ENCODE data around the gene USP20.
"Not testable (repeated sequence)": the region's sequence is repeated elsewhere in the genome, so short reads cannot be mapped to it uniquely, and the experiment has no call there.

USP20 gene

DNA sequence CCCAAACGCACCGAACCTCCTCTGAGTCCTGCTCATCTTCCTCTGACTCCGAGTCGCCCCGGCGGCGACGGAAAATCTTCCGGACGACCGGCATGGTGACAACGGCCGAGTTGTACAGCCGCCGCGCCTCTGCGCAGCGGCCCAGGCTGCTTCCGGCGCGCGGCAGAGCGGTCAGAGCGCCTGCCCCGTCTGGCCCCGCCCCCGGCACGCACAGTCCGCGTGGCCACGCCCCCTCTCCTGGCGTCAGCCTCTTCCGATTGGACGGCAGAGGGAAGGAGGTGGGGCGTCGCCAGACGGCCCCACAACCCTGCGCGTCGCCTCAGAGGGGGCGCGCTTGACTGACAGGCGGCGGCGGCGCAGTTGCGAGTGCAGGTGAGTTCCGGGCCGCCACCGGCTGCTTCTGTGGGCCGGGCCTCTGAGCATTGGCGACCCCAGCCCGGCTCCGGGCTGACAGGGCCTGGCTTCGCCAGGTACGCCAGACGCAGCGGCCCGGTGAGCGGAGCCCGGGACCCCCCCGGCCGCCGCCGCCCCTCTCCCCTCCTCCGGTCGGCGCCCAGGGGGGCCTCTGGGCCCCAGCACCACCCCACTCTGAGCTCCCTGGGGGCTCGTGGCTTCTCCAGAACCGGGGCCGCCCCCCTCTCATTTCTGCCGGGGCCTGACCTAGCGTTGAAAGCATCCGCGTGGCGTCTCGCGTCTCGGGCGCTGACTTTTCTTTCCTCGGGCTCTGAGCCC lies at the start of gene USP20, which contains the start of gene C9orf78:
USP20 (plus strand) TSS at position 331 of the 732 bp plus-strand sequence. CDS start 17,098 bp downstream, outside the sequence.
C9orf78 (minus strand) TSS at position 148 of the 732 bp plus-strand sequence; CDS start at position 94, 54 bp downstream.
- DNase-seq (ENCODE audit: low read depth in 2 of 2): peak; percentile 84

DNA sequence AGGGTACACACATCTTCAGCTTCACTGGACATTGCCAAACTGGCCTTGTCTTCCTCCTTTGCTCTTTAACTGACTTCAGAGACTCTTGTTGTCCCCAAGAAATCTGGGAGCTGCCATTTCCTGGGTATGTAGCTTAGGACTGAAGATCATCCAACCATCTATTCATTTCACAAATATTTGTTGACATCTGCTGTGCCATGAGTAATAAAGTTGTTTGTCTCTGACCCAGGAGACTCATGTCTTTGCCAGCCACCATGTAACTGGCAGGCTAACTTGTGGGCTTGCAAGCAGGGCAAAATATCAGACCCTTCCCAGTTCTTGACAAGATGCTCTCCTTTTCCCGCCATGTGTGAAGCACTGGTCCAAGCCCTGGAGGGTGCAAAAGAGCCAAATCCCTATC lies 49.4 kb upstream of the USP20 start:
- no peak for DNase-seq (ENCODE audit: low read depth in 2 of 2)

DNA sequence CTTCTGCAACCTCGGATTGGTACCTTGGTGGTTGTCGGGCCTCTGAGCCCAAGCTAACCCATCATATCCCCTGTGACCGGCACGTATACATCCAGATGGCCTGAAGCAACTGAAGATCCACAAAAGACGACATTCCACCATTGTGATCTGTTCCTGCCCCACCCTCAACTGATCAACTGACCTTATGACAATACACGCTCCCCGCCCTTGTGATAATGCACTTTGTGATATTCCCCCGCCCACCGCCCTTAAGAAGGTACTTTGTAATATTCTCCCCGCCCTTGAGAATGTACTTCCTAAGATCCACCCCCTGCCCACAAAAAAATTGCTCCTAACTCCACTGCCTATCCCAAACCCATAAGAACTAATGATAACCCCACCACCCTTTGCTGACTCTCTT lies 48.8 kb upstream of the USP20 start:
- DNase-seq (ENCODE audit: low read depth in 2 of 2): no peak

DNA sequence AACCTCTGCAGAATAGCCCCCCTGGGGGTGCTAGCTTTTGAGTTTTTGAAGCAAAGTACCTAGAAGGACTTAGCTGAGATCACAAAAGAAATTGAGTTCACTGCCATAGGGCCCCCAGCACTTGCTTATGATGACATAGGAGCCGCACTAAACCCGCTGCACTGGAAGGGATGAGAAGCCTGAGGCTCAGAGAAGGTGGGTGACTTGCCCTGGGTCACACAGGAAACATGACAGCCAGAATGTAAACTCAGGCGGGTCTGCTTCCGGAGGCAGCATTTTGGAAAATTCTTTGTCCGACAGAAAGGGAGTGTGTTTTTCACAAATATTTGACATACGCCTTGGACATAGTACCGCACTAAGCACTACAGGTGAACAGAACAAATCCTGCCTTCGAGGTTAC lies 40.7 kb upstream of the USP20 start:
- DNase-seq (ENCODE audit: low read depth in 2 of 2): no peak

DNA sequence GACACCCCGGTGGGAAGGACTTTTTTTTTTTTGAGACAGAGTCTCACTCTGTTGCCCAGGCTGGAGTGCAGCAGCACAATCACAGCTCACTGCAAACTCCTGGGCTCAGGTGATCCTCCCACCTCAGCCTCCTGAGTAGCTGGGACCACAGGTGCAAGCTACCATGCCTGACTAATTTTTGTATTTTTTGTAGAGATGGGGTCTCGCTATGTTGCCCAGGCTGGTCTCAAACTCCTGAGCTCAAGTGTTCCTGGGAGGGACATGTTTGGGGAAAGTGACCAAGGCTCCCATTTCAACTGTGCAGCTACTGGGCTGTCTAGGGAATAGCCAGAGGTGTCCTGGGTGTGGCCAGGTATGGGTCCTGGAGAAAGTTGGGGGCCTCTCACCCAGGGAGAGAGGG lies 39.2 kb upstream of the USP20 start:
- not testable (repeated sequence) for DNase-seq (ENCODE audit: low read depth in 2 of 2)

DNA sequence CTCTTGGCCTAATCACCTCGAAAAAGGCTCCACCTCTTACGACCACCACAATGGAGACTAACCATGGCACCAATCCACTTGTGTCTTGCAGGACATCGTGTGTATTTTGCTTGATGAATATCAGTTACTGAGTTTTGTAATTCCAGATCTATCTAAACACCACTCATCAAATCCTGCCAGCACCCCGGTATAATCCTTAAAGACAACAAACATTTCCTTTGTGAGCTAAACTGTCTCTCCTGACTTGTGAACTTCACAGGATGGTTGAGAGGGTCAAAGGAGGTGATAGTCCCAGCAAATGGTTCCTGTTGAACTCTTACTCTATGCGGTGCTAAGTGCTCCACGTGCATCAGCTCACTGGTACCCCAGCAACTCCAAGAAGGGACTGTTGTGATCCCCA lies 36.3 kb upstream of the USP20 start:
- no peak for DNase-seq (ENCODE audit: low read depth in 2 of 2)

DNA sequence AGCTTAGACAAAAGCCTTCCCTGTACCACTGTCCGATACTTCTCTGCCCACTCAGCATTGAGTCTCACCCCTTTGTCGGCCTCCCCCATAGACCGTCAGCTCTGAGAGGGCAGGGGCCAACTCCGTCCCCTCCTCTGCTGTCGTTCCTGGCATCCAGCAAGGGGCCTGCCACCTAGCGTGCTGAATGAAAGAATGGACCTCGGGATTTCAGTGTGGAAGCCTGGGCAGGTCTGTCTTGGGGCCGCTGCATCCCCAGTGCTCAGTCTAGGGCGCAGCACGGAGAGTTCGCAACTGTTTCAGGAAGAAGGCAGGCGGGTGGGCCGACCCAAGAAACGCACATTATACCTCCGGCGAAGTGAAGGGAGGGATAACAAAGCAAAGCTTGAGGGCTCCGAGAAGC lies 33.8 kb upstream of the USP20 start:
- no peak for DNase-seq (ENCODE audit: low read depth in 2 of 2)

DNA sequence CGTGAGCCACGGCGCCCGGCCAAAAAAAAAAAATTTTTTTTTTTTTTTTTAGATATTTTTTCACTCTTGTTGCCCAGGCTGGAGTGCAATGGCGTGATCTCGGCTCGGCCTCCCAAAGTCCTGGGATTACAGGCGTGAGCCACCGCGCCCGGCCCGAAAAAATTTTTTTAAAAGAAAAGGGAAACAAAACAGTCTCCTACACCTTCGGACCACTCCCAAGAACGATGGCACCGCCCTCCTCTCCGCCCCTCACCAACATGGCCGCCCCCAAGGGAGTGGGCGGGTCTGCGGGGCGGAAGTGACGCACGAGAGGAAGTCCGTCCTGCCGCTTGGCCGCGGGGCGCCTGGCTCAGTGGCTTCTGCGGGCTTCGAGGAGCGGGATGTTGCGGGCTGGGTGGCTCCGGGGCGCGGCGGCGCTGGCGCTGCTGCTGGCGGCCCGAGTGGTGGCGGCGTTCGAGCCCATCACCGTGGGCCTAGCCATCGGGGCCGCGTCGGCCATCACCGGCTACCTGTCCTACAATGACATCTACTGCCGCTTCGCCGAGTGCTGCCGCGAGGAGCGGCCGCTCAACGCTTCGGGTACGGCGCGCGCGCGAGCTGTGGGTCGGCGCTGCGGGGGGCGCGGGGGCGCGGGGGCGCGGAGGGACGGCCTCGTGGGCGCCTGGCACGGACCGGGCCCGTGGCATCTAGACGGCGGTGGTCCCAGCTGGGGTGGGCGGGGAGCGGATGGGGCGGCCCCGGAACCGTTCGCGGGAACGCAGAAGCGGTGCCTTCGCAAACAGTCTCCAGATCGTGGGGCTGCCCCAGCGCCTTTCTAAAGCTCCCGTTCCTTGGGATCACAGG lies 32.2 kb upstream of the USP20 start, which contains the start of gene TOR1B:
TOR1B (plus strand) TSS at position 352 of the 843 bp plus-strand sequence; CDS start at position 381, 29 bp downstream.
- DNase-seq (ENCODE audit: low read depth in 2 of 2): peak; percentile 87 to 89

DNA sequence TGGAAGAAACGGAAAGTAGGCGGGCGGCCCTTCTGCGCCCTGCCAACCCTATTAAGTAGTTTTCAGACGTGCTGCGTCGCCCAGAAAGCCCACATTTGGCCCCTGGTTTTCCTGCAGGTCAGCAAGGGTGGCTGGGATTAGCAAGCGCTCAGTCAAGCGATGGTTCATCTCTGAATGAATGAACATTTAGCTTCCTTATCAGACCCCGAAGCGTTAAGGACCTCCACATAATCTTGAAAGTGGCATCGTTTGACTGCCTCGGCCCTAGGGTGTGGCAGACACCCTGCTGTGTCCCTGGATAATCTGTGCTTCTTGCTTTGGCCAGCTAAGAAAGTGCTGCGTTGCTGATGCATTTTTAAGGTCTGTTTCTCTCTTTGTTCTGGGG lies 31.6 kb upstream of the USP20 start:
- no peak for DNase-seq (ENCODE audit: low read depth in 2 of 2)

DNA sequence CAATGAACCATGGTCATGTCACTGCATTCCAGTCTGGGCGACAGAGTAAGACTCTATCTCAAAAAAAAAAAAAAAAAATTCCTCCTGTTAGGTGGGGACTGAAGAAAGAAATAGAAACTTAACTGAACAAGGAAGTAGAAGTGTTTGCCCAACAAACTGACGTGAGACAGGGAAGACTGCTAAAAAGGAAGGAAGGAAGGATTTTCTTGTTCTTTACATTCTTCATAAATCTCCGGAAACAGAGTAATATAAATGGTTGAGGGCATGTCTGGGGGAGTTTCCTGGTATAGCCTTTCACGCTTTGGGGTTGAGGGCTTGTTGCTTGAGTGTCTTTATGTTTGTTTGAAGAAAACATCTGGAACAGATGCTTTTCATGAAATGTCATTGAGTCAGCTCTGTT lies 29.2 kb upstream of the USP20 start:
- DNase-seq (ENCODE audit: low read depth in 2 of 2): no peak

DNA sequence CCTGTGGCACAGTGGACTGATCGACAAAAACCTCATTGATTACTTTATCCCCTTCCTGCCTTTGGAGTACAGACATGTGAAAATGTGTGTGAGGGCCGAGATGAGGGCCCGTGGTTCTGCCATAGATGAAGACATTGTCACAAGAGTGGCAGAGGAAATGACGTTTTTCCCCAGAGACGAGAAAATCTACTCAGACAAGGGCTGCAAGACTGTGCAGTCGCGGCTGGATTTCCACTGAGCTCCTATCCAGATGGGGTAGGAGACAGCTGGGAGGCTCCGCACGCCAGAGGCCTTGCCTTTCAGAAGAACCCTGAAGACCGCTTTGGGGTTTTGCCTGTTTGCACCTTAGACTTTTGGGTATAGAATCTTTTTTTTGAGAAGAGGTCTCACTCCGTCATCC lies 25.9 kb upstream of the USP20 start:
- DNase-seq (ENCODE audit: low read depth in 2 of 2): no peak

DNA sequence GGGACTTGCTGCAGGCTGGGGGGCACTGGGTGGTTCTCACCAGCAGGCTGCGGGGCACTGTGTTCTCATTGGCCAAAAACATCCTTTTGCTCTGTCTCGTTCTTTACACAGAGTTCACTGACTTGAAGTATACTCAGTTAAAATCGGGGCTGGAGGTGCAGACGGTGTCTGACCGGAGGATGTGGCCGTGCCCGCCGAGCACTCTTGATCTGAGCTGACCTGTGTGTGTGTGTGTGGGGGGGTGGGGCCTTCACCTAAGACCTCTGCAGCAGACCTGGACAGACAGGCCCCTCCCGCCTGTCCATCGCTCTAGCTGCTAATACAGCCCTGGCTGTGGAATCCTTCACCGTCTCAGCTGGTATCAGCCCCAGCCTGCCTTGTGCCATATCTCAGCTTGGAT lies 25.1 kb upstream of the USP20 start:
- no peak for DNase-seq (ENCODE audit: low read depth in 2 of 2)

DNA sequence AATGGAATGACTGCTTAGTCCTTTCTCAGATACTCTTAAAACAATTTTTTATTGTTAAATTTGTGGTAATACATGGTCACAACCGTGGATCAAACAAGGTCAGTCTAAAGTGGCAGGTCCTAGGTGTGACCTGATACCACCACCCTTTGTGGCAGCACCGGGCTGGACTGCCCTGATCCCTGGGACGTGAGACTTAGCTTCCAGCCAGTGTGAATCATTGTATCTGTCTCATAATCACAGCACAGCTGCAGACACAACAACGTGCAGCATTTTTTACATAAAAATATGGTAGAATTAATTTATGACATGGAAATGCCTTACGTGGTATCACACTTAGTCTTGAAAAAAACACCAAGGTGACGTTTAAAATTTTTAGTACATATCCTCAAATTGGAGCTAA lies 24.5 kb upstream of the USP20 start:
- no peak for DNase-seq (ENCODE audit: low read depth in 2 of 2)

DNA sequence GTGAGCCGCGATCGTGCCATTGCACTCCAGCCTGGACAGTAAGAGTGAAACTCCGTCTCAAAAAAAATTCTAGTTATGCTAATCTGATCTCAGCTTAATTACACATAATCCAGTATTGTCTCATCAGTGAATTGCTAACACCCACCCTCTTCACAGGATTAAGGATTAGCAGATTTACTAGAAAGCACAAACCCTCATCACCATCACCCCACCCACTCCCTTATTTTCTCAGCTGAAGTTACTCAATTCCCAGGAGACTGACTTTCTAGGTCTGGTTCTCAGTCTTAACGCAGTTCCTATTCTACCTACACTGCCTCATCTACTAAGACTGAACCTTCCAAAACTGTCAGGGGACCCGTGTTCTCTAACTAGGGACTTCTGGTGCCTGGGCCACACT lies 23.3 kb upstream of the USP20 start:
- no peak for DNase-seq (ENCODE audit: low read depth in 2 of 2)

DNA sequence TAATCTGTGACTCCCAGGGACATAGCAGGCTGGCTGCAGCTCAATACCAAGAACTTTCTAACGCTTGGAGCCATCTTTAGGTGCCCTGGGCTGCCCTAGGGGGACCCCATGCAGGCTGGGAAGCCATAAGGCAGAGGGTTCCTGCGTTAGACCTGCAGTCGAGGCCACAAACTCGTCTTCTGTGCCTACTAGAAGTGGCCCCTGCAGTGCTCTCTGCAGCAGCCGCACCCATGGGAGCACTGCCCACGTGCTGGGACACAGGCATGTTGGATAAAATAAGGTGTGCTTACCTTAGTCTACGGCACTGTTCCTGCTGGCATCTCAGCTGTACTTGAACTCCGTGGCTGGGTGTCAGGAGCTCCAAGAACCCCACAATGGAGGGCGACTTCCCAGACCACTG lies 22.9 kb upstream of the USP20 start:
- DNase-seq (ENCODE audit: low read depth in 2 of 2): no peak

DNA sequence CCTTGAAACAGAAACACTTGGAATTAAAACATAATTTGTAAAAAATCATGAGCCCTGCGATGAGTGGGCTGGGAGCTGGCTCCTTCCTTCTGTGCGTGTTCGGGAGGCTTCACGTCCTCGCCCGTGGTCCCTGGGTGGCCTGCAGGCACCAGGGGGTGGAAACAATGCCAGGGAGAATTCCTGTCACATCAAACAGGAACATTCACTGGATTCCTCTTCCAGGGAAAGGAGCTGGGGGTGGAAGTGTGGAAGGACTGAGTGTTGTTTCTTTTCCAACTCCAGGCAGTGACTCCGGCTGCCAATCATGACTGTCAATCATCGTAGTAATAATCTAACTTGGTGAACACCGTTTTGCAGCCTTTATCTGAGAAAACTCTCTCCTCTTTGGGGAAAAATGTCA lies 21.6 kb upstream of the USP20 start:
- no peak for DNase-seq (ENCODE audit: low read depth in 2 of 2)

DNA sequence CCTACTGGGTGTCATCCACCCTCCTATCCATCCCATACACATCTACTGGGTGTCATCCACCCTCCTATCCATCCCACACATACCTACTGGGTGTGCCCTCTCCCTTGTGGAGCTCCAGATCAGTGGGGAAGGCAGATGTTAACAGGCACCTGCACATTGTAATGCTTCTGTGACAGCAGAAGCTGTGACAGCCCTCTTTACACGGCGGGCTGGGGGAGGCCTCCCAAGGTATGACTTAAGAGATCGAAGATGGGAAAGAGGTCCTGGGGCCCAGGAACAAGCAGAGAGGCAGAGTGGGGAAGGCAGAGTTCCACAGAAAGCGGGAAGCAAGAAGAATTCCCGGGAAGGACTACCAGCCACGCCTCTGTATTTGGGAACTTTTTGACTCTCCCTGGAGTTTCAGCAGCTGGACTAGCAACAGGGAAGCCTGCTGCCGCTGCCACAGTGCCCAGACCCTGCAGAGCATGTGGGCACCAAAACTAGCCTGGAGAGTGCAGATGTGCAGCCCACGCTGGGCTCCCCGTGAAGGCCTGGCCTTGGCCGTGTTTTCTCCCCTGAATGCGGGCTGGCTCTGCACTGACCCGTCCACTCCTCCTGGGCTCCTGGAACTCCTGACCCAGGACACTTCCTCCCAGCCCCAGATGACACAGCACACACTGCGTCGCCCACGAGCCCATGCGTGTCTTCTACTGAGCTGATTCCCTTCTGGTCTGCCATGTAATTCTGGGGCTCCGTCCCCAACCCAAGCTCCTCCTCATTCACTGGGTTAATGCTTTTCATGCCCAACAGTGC lies 20.6 kb upstream of the USP20 start:
- DNase-seq (ENCODE audit: low read depth in 2 of 2): no peak

DNA sequence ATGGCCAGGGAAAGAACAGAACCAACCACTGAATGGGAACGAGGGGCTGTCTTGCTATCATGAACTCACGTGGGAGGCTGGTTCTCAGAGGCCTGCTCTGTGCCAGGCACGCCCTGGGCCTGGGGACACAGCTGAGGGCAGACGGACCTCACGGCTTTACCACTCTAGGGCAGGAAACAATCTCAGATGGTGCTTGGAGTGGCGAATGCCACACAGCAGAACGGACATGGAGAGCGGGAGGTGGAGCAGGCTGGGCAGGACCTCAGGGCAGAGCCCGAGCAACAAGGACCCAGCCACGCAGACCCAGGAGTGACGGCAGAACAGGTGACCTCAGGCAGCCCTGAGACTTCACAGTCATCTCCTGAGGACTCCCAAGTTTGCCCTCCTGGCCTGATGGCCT lies 20.0 kb upstream of the USP20 start:
- DNase-seq (ENCODE audit: low read depth in 2 of 2): no peak

DNA sequence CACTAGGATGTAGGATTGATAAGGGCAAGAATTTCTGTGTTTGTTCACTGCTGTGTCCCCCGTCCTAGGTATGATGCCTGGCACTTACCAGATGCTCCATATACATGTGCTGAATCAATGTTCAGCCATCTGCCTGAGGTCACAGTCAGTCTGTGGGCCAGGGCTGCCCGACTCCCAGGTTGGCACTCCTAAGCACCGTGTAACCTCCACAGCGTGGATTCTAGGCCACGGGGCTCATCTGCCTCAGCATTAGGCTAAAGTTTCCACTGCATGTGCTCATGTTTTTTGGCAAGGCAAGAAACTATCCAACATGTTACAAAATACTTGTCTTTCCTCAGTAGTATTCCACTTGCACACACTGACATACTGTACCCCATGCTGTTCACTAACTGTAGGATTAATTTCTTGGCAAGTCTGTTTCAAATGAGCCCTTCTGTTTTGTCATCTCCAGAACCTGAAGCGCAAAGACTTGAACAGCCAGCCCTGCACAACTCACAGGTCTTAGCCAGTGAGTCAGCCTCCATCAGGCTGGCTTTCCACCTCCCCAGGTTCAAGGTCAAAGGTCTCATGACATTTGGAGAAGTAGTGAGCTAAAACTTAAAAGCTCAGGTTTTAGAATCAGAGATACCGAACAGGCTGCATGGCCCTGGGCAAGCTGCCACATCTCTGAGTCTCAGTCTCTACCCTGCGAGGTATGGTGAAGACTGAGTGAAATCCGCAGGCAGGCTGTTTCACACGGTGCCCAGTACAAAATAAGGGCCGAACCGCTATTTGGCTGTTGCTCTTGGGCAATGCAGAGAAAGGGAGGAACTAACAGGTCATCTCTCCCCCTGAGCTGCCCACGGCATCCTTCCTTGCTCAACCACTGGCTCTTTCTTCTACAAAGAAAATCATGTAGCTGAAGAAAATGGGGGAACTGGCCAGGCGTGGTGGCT lies 18.5 kb upstream of the USP20 start:
- DNase-seq (ENCODE audit: low read depth in 2 of 2): no peak

DNA sequence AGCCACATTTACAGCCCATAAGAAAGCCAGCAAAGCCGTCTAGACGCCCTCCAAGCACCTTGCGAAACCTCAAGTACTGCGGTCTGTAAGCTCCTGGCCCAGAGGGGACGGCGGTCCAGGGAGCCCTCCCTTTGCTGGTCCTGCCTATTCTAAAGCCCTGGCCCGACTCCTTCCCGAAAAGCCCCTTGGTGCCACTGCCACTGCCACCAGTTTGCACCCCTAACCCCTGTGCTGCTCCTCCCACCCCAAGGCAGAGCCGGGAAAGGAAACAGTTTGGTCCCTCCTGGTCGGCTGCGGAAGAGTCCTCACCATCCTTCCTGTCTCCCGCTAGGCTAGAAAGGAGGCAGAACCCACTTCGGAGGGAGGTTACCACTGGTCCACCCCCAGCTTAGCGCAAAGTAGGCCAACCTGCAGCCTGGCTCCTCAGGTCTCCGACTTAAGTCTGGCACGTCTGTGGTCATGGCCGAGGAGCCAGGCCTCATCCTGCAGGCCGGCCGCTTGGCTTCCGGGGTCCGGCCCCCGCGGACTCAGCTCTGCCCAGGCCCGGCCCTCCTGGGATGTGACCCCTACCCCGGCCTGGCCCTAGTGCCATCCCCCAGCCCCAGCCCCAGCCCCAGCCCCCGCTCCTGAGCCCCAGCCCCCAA lies 12.2 kb upstream of the USP20 start:
- no peak for DNase-seq (ENCODE audit: low read depth in 2 of 2)

DNA sequence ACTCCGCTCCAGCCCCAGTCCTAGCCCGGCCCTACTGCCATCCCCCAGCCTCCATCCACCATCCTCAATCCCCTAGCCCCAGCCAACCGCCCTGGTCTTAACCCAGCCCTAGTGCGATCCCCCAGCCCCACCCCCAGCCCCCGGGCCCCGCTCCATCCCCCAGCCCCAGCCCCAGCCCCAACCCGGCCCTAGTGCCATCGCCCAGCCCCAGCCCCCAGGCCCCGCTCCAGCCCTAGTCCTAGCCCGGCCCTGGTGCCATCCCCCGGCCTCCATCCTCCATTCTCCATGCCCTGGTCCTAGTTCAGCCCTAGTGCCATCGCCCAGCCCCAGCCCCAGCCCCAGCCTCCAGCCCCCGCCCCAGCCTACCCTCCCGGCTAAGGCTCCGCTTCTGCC lies 11.7 kb upstream of the USP20 start:
- no peak for DNase-seq (ENCODE audit: low read depth in 2 of 2)
